ENCODE measurements around the gene SNUPN. TPM values are rescaled to one million over a fixed set of nuclear protein-coding genes. Genes with fewer than 3 reads are reported as not detected.

SNUPN gene
- total and polyA plus RNA-seq, 10 of the 15 experiments (the other 5 are each of a cell fraction or from before 2014, with no cell fraction given) = 19.0 to 50.3 (median 32.5) TPM

DNA sequence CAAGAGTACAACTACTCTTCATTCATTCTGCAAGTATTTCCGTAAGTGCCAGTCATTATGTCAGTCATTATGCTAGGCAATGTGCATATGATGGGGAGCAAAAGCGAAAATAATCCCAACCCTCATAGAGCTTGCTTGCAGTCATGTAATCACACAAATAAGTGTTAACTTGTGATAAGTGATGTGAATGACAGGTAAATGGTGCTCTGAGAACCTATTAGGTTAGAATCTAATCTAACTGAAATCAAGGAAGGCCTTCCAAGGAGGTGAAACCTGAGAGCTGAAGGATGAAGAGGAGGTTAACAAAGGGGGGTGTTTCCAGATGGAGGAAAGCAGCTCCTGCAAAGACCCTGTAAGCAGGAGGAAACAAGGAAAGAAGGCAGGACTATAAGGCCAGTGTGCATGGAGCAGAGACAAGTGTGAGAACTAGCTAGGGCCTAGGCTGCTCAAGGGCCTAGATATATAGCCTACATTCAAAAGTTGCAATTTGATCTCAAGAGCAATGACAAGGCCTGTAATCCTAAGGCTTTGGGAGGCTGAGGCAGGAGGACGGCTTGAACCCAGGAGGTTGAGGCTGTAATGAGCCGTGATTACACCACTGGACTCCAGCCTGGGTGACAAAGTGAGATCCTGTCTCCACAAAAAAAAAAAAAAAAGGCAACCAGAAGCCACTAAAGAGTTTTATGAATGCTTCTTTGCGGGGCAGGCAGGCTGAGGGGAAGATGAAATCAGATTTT lies 51.7 kb downstream of the SNUPN start:
- Histone ChIP-seq H3K79me2 (ENCODE audit: control insufficient read depth, insufficient read depth, low read length) (peaks cover 67% of the 10 kb centered on the region), H3K36me3 (ENCODE audit: control insufficient read depth in 2 of 2, insufficient read depth in 2 of 2, low read length in 1 of 2) (no peaks in the 10 kb centered on the region), H3K9me3 (replicated peaks; ENCODE audit: control insufficient read depth, insufficient read depth, low read length) (no peaks in the 10 kb centered on the region), H2AFZ (ENCODE audit: control insufficient read depth, low read depth, low read length) (no peak overlapping the region), H3K4me2 (ENCODE audit: control insufficient read depth, insufficient read depth) (peak overlapping the region; percentile 63), H3K4me3 (peak overlapping the region; percentile 3; the same call in 1 of the 2 replicates), H4K20me1 (ENCODE audit: control insufficient read depth, insufficient read depth) (no peaks in the 10 kb centered on the region; the same call in 1 of the 2 replicates), H3K9ac (ENCODE audit: control insufficient read depth, insufficient read depth, low read length) (no peak overlapping the region), H3K27ac (ENCODE audit: control insufficient read depth, insufficient read depth) (peak overlapping the region; percentile 31; the same call in 1 of the 2 replicates), H3K27me3 (replicated peaks in 1 of 2; ENCODE audit: control insufficient read depth in 2 of 2, insufficient read depth in 2 of 2, low read length in 1 of 2) (no peaks in the 10 kb centered on the region), H3K4me1 (ENCODE audit: control insufficient read depth, insufficient read depth, low read length) (peaks cover 13% of the 10 kb centered on the region; the same call in 1 of the 2 replicates)
- 53% methylated on average over 5 of the region's 5 CpGs for WGBS (ENCODE audit: insufficient coverage, insufficient replicate concordance, low lambda C conversion rate, missing lambda C conversion rate)
- in situ Hi-C loops (cut with MboI) = no loop called here
- DNase-seq (ENCODE audit: low read depth, low spot score) = no peak
- POLR2A ChIA-PET = interaction anchor here (1.0 kb wide), 1 partner anchor 66 kb away, joined by 3 read pairs; the partner anchor contains the start of gene IMP3
- FAIRE-seq = no peak
- ATAC-seq = peak; percentile 13; the same call in 2 of the 3 replicates
- intact Hi-C loops (cut with micrococcal nuclease; ENCODE audit: unreplicated experiment) = no loop called here
- RAD21 ChIA-PET (ENCODE audit: unreplicated experiment) = interaction anchor here (0.8 to 1.0 kb wide), 2 partner anchors 52 to 120 kb away, joined by 3 read pairs; partner anchors contain the start of gene SNUPN
- SMC1A ChIA-PET (ENCODE audit: uncharacterized antibody, unreplicated experiment) = interaction anchor here (0.7 to 1.4 kb wide), 3 partner anchors 12 to 122 kb away, joined by 3 to 4 read pairs (median 3); partner anchors contain the start of gene SIN3A
- CTCF ChIA-PET = interaction anchor here (0.8 to 1.4 kb wide), 5 partner anchors 12 to 162 kb away, joined by 3 to 4 read pairs (median 3); partner anchors contain the start of gene SNX33
- BruUV-seq (replicated peaks) = no TSS peak
- TF ChIP-seq ATF3 (IDR thresholded peaks at IDR 0.05; ENCODE audit: borderline replicate concordance, extremely low read depth, low read depth, low read length) = no peak

GRCh38 chr15:75570126-75570845 lies 55.2 kb downstream of the SNUPN start:
- ChIA-PET POLR2A (no interaction called here), SMC1A (ENCODE audit: uncharacterized antibody, unreplicated experiment) (interaction anchor here (1.2 kb wide), 1 partner anchor 44 kb away, joined by 3 read pairs; no protein-coding TSS in a partner anchor), CTCF (interaction anchor here (0.6 kb wide), 1 partner anchor 96 kb away, joined by 3 read pairs; no protein-coding TSS in a partner anchor), RAD21 (ENCODE audit: unreplicated experiment) (no interaction called here)
- Histone ChIP-seq H3K4me2 (ENCODE audit: control insufficient read depth, insufficient read depth) (no peak overlapping the region), H3K9me3 (replicated peaks; ENCODE audit: control insufficient read depth, insufficient read depth, low read length) (no peaks in the 10 kb centered on the region), H3K36me3 (ENCODE audit: control insufficient read depth in 2 of 2, insufficient read depth in 2 of 2, low read length in 1 of 2) (no peaks in the 10 kb centered on the region), H3K79me2 (ENCODE audit: control insufficient read depth, insufficient read depth, low read length) (peaks cover 37% of the 10 kb centered on the region), H3K9ac (ENCODE audit: control insufficient read depth, insufficient read depth, low read length) (no peak overlapping the region), H3K4me1 (ENCODE audit: control insufficient read depth, insufficient read depth, low read length) (peaks cover 13% of the 10 kb centered on the region; the same call in 1 of the 2 replicates), H3K4me3 (no peak overlapping the region), H3K27ac (ENCODE audit: control insufficient read depth, insufficient read depth) (no peak overlapping the region), H3K27me3 (replicated peaks in 1 of 2; ENCODE audit: control insufficient read depth in 2 of 2, insufficient read depth in 2 of 2, low read length in 1 of 2) (no peaks in the 10 kb centered on the region), H4K20me1 (ENCODE audit: control insufficient read depth, insufficient read depth) (no peaks in the 10 kb centered on the region; the same call in 1 of the 2 replicates), H2AFZ (ENCODE audit: control insufficient read depth, low read depth, low read length) (no peak overlapping the region)
- no TSS peak for BruUV-seq (replicated peaks)
- DNase-seq (ENCODE audit: low read depth, low spot score) (no peak), FAIRE-seq (no peak), ATAC-seq (no peak)
- intact Hi-C loops (cut with micrococcal nuclease; ENCODE audit: unreplicated experiment) = no loop called here
- in situ Hi-C loops (cut with MboI) = no loop called here
- WGBS (ENCODE audit: insufficient coverage, insufficient replicate concordance, low lambda C conversion rate, missing lambda C conversion rate) = 88% methylated on average over 8 of the region's 8 CpGs
- TF ChIP-seq PBX3 (IDR thresholded peaks at IDR 0.05; ENCODE audit: insufficient replicate concordance, low read depth, low read length) (no peak), IRF4 (IDR thresholded peaks at IDR 0.05; ENCODE audit: low read depth, low read length) (no peak), ZSCAN29 (IDR thresholded peaks at IDR 0.05) (no peak), E2F4 (IDR thresholded peaks at IDR 0.05; ENCODE audit: low read depth, low read length) (no peak), YBX1 (IDR thresholded peaks at IDR 0.05) (no peak), GATAD2B (conservative IDR thresholded peaks at IDR 0.05; ENCODE audit: low read depth) (no peak), BRCA1 (IDR thresholded peaks at IDR 0.05; ENCODE audit: low read depth, low read length) (no peak)
